ENCODE measurements around the gene FUS. TPM values are rescaled to one million over a fixed set of nuclear protein-coding genes. Genes with fewer than 3 reads are reported as not detected.
"Not testable (repeated sequence)": the region's sequence is repeated elsewhere in the genome, so short reads cannot be mapped to it uniquely, and the experiment has no call there.

Gene FUS
- polyA plus RNA-seq, 1 donor (not counting 4 experiments of a cell fraction or from before 2014, with no cell fraction given), result 199 TPM

DNA sequence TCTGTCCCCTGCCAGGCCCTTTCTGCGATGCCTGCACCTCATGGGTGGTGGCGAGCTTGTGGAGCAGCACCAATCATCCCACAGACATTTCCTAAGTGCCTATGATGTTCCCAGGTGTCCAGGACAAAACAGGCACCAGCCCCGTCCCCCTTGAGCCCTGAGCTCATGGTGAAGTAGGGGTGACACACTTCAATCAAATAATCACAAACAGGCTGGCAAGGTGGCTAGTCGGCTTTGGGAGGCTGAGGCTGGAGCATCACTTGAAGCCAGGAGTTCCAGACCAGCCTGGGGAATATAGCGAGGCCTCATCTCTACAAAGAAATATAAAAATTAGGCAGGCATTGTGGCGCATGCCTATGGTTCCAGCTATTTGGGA, 43.7 kb upstream of the FUS start:
- peaks cover 29% of the 10 kb centered on the region for H3K79me2 ChIP-seq (ENCODE audit: control insufficient read depth, insufficient read depth, low read length)
- no peak for TF ChIP-seq CTCF (optimal IDR thresholded peaks at IDR 0.05 in 1 of 3, IDR thresholded peaks at IDR 0.05 in 1 of 3, conservative IDR thresholded peaks at IDR 0.05 in 1 of 3; ENCODE audit: extremely low read depth in 1 of 3, insufficient read depth in 2 of 3, low read length in 3 of 3)
- TF ChIP-seq EZH2 (IDR thresholded peaks at IDR 0.05; ENCODE audit: low read length), result no peak
- DNase-seq (ENCODE audit: low read depth, low spot score) (no peak), FAIRE-seq (no peak)
- peaks cover 64% of the 10 kb centered on the region for H3K4me1 ChIP-seq (ENCODE audit: control insufficient read depth, extremely low read depth, insufficient read depth, low read length)
- H2AFZ ChIP-seq (ENCODE audit: control insufficient read depth, low read length), result no peak overlapping the region
- H3K27ac ChIP-seq (ENCODE audit: control insufficient read depth, insufficient read depth, low read length), result peak overlapping the region; percentile 92
- H3K4me3 ChIP-seq (ENCODE audit: control insufficient read depth in 2 of 3, extremely low read depth in 1 of 3, insufficient read depth in 2 of 3, low read depth in 1 of 3, low read length in 3 of 3), result no peak overlapping the region
- H3K9ac ChIP-seq (ENCODE audit: control insufficient read depth, extremely low read depth, insufficient read depth, low read length), result peak overlapping the region; percentile 95
- H3K36me3 ChIP-seq (ENCODE audit: control insufficient read depth in 2 of 2, extremely low read depth in 1 of 2, insufficient read depth in 2 of 2, low read length in 2 of 2), result peaks cover 12 to 18% of the 10 kb centered on the region in 2 experiments
- H3K4me2 ChIP-seq (ENCODE audit: control insufficient read depth, extremely low read depth, insufficient read depth, low read depth, low read length), result peak overlapping the region; percentile 85
- H3K9me3 ChIP-seq (ENCODE audit: control insufficient read depth, low read depth, low read length), result no peaks in the 10 kb centered on the region
- no peaks in the 10 kb centered on the region for H3K27me3 ChIP-seq (ENCODE audit: control insufficient read depth, extremely low read depth, insufficient read depth, low read length)
- H3K9me1 ChIP-seq (ENCODE audit: control insufficient read depth, extremely low read depth, insufficient read depth, low read length), result peaks cover 7% of the 10 kb centered on the region
- H4K20me1 ChIP-seq (ENCODE audit: control insufficient read depth, extremely low read depth, insufficient read depth, low read length), result peaks cover 3% of the 10 kb centered on the region
- dilution Hi-C loops (cut with MboI; ENCODE audit: extremely low pct_ligation_motif_present, low sequenced_read_pairs), result no loop called here

DNA sequence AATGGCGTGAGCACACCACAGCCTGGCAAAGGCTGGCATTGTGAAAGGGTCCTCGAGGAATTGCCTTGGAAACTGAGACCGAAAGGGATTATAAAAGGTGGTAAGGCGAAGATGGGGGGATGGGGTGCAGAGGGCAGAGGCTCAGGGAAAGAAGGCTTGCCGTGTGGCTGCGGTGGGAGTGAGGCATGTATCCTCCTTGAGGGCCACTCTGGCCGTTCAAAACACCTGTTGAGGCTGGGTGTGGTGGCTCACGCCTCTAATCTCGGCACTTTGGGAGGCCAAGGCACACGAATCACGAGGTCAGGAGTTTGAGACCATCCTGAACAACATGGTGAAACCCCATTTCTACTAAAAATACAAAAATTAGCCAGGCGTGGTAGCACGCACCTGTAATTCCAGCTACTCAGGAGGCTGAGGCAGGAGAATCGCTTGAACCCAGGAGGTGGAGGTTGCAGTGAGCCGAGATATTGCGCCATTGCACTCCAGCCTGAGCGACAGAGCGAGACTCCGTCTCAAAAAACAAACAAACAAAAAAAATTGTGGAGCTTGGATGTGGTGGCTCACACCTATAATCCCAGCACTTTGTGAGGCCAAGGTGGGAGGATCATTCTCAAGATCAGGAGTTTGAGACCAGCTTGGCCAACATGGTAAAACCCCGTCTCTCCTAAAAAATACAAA, 43.0 kb upstream of the FUS start:
- H3K4me1 ChIP-seq (ENCODE audit: control insufficient read depth, extremely low read depth, insufficient read depth, low read length), result peaks cover 64% of the 10 kb centered on the region
- dilution Hi-C loops (cut with MboI; ENCODE audit: extremely low pct_ligation_motif_present, low sequenced_read_pairs), result not testable (repeated sequence)

More for the DNA sequence above, 43.0 kb upstream of the FUS start:
- not testable (repeated sequence) for H3K9me3 ChIP-seq (ENCODE audit: control insufficient read depth, low read depth, low read length); H3K27ac ChIP-seq (ENCODE audit: control insufficient read depth, insufficient read depth, low read length); H4K20me1 ChIP-seq (ENCODE audit: control insufficient read depth, extremely low read depth, insufficient read depth, low read length); H3K9me1 ChIP-seq (ENCODE audit: control insufficient read depth, extremely low read depth, insufficient read depth, low read length); FAIRE-seq; H3K4me2 ChIP-seq (ENCODE audit: control insufficient read depth, extremely low read depth, insufficient read depth, low read depth, low read length); H3K27me3 ChIP-seq (ENCODE audit: control insufficient read depth, extremely low read depth, insufficient read depth, low read length); H3K4me3 ChIP-seq (ENCODE audit: control insufficient read depth in 2 of 3, extremely low read depth in 1 of 3, insufficient read depth in 2 of 3, low read depth in 1 of 3, low read length in 3 of 3); DNase-seq (ENCODE audit: low read depth, low spot score); H3K9ac ChIP-seq (ENCODE audit: control insufficient read depth, extremely low read depth, insufficient read depth, low read length); H2AFZ ChIP-seq (ENCODE audit: control insufficient read depth, low read length)
- Histone ChIP-seq H3K79me2 (ENCODE audit: control insufficient read depth, insufficient read depth, low read length) (peaks cover 29% of the 10 kb centered on the region), H3K36me3 (ENCODE audit: control insufficient read depth in 2 of 2, extremely low read depth in 1 of 2, insufficient read depth in 2 of 2, low read length in 2 of 2) (peaks cover 9 to 13% of the 10 kb centered on the region in 2 experiments)
